HCT116 (cell line): ENCODE measurements around the gene ZRANB1. TPM values are rescaled to one million over a fixed set of nuclear protein-coding genes. Genes with fewer than 3 reads are reported as not detected.
A peak's percentile ranks its signal among the peaks of the same experiment; 100 is the strongest.

Experiments
- ATAC-seq: fragments of 200-7000 bp; cut with Tn5 transposase; 2 replicates; pipeline ENCODE4 v1.9.1; 2020; ENCODE audit warnings: mild to moderate bottlenecking, moderate library complexity
- BruUV-seq: library from RNA; stranded (reverse); fragments of 400-500 nt; replicated peaks from 2 replicates; lab custom pipeline; 2021; lab: Mats Ljungman, UMichigan
- CTCF ChIA-PET: fragments of 300-600 bp; sonication (Branson Sonifier 250); formaldehyde crosslinking; loops from one replicate; lab custom pipeline; 2021; ENCODE audit warnings: antibody characterized with exemption; lab: Charles Lee
- POLR2A ChIA-PET: fragments of 300-600, 350-600 bp; sonication (Branson Sonifier 250); formaldehyde crosslinking; loops from one replicate; lab custom pipeline; 2021; ENCODE audit warnings: antibody characterized with exemption; lab: Charles Lee
- RAD21 ChIA-PET, 2 experiments: fragments of 300-600 bp; sonication (Branson Sonifier 250); formaldehyde crosslinking; loops; one replicate each; lab custom pipeline; 2023; ENCODE audit warnings: low total read pairs in 2 of 2; ENCODE audit not compliant: uncharacterized antibody in 2 of 2, unreplicated experiment in 2 of 2, low non-redundant PET in 1 of 2; lab: Charles Lee
- DNase-seq: peaks from one replicate; pipeline ENCODE4 v3.0.0-alpha.2; 2010; ENCODE audit warnings: low read depth, low spot score
- H2AFZ ChIP-seq: fragments of 200-600 bp; shearing (Covaris generic), sonication (generic); 2 replicates; pipeline ENCODE4 v1.6.1; 2017; ENCODE audit warnings: low read depth, mixed run types, mixed read lengths, antibody characterized with exemption, low read length; ENCODE audit not compliant: poor library complexity, severe bottlenecking
- H3K27ac ChIP-seq: 2 replicates; pipeline ENCODE4 v1.5.1; 2012; ENCODE audit warnings: low read depth, low read length
- H3K27me3 ChIP-seq: fragments of 200-600 bp; sonication (generic); 2 replicates; pipeline ENCODE4 v1.6.1; 2016; ENCODE audit warnings: mixed run types, low read length, mixed read lengths; ENCODE audit not compliant: insufficient read depth
- H3K36me3 ChIP-seq, 2 experiments: fragments of 200-500 bp in 1 of 2; fragments of 200-600 bp in 1 of 2; sonication (Bioruptor generic) in 1 of 2; sonication (generic) in 1 of 2; 2 replicates each; pipeline versions ENCODE4 v1.5.1 to v1.6.1; 2014 to 2016; ENCODE audit warnings: low read length in 2 of 2, inconsistent platforms in 1 of 2, mixed read lengths in 1 of 2, mixed run types in 1 of 2; ENCODE audit not compliant: insufficient read depth in 2 of 2, control insufficient read depth in 1 of 2
- H3K4me1 ChIP-seq, 2 experiments: fragments of 200-600 bp in 1 of 2; sonication (generic) in 1 of 2; 2 replicates each; pipeline versions ENCODE4 v1.5.1 to v1.6.1; 2012 to 2017; ENCODE audit warnings: low read length in 2 of 2, inconsistent platforms in 1 of 2, mild to moderate bottlenecking in 1 of 2, mixed read lengths in 1 of 2, mixed run types in 1 of 2, moderate library complexity in 1 of 2; ENCODE audit not compliant: insufficient read depth in 2 of 2, control insufficient read depth in 1 of 2
- H3K4me2 ChIP-seq: fragments of 200-600 bp; sonication (generic); 2 replicates; pipeline ENCODE4 v1.6.1; 2017; ENCODE audit warnings: mixed run types, low read length, mixed read lengths
- H3K4me3 ChIP-seq, 2 experiments: fragments of 200-600 bp in 1 of 2; sonication (generic) in 1 of 2; replicated peaks in 1 of 2; 2 replicates each; pipeline ENCODE4 v1.5.1; 2011 to 2016; ENCODE audit warnings: low read length in 2 of 2, control low read depth in 1 of 2, low read depth in 1 of 2, mild to moderate bottlenecking in 1 of 2, mixed read lengths in 1 of 2, mixed run types in 1 of 2
- H3K79me2 ChIP-seq: fragments of 200-600 bp; sonication (generic); 2 replicates; pipeline ENCODE4 v1.6.1; 2017; ENCODE audit warnings: mild to moderate bottlenecking, mixed run types, low read length, moderate library complexity, mixed read lengths; ENCODE audit not compliant: insufficient read depth
- H3K9ac ChIP-seq: fragments of 200-600 bp; sonication (generic); 2 replicates; pipeline ENCODE4 v1.6.1; 2016; ENCODE audit warnings: low read length, mixed read lengths
- H3K9me2 ChIP-seq: fragments of 200-600 bp; sonication (generic), shearing (Covaris generic); 2 replicates; pipeline ENCODE4 v1.6.1; 2017; ENCODE audit warnings: mixed run types, mild to moderate bottlenecking, moderate library complexity; ENCODE audit not compliant: insufficient read depth
- H3K9me3 ChIP-seq, 2 experiments: fragments of 200-500 bp in 1 of 2; fragments of 200-600 bp in 1 of 2; sonication (Bioruptor generic) in 1 of 2; sonication (generic) in 1 of 2; 2 replicates each; pipeline ENCODE4 v1.6.1; 2014 to 2017; ENCODE audit warnings: low read length in 2 of 2, mixed read lengths in 2 of 2, inconsistent platforms in 1 of 2, low read depth in 1 of 2, mild to moderate bottlenecking in 1 of 2, mixed run types in 1 of 2, moderate library complexity in 1 of 2; ENCODE audit not compliant: control insufficient read depth in 1 of 2, insufficient read depth in 1 of 2
- H4K20me1 ChIP-seq: fragments of 200-600 bp; sonication (generic), shearing (Covaris generic); 2 replicates; pipeline ENCODE4 v1.6.1; 2017; ENCODE audit warnings: mixed run types, mild to moderate bottlenecking, moderate library complexity; ENCODE audit not compliant: insufficient read depth
- EGR1 ChIP-seq: IDR thresholded peaks from 2 replicates; pipeline ENCODE4 v1.6.1; 2012; ENCODE audit warnings: low read depth
- EZH2 ChIP-seq: fragments of 200-600 bp; sonication (generic); IDR thresholded peaks from 2 replicates; pipeline ENCODE4 v1.6.1; 2017; ENCODE audit warnings: antibody characterized with exemption, mixed run types
- POLR2A ChIP-seq: IDR thresholded peaks from 2 replicates; pipeline ENCODE4 v1.7.0; 2011; ENCODE audit warnings: borderline replicate concordance; ENCODE audit not compliant: insufficient read depth, insufficient read length; ENCODE audit errors: extremely low read depth
- POLR2AphosphoS5 ChIP-seq: IDR thresholded peaks from 2 replicates; pipeline ENCODE4 v1.6.1; 2011; ENCODE audit warnings: mild to moderate bottlenecking, low read depth, low read length, moderate library complexity
- RAD21 ChIP-seq: IDR thresholded peaks from 2 replicates; pipeline ENCODE4 v1.6.1; 2012; ENCODE audit warnings: low read depth, mild to moderate bottlenecking
- SIN3A ChIP-seq: IDR thresholded peaks from 2 replicates; pipeline ENCODE4 v1.6.1; 2012; ENCODE audit warnings: low read depth
- TCF7L2 ChIP-seq: IDR thresholded peaks from 2 replicates; pipeline ENCODE4 v1.7.0; 2011; ENCODE audit warnings: borderline replicate concordance, inconsistent platforms; ENCODE audit not compliant: insufficient read depth, insufficient read length; ENCODE audit errors: extremely low read depth
- ZFX ChIP-seq: fragments of 450-650 bp; IDR thresholded peaks from 2 replicates; pipeline ENCODE4 v1.6.1; 2017
- intact Hi-C: fragments of 100-400 bp; cut with micrococcal nuclease; formaldehyde crosslinking; loops from 2 replicates; pipeline ENCODE4 v1.10.0; 2022
- total RNA-seq: library from RNA; stranded (reverse); gene quantifications from one replicate; pipeline ENCODE4 v1.2.1, GENCODE V29; 2021; ENCODE audit not compliant: unreplicated experiment

Gene ZRANB1
- total RNA-seq, 1 experiment from 2014 or later = 23.9 TPM

- ATAC-seq (no peak), DNase-seq (no peak)
- TF ChIP-seq POLR2A (no peak), EGR1 (no peak), EZH2 (no peak), ZFX (no peak), SIN3A (no peak), POLR2AphosphoS5 (no peak), TCF7L2 (no peak), RAD21 (no peak)
- POLR2A ChIA-PET = interaction anchor here (1.4 to 3.7 kb wide), 3 partner anchors 10 to 29 kb away, joined by 3 to 21 read pairs (median 7); no protein-coding TSS in a partner anchor
- CTCF ChIA-PET = interaction anchor here (1.6 to 4.1 kb wide), 2 partner anchors 11 to 43 kb away, joined by 5 to 47 read pairs; no protein-coding TSS in a partner anchor
- H3K9me3 ChIP-seq = no peaks in the 10 kb centered on the region
- peak overlapping the region; percentile 57; the same call in 1 of the 2 replicates for H3K27ac ChIP-seq
- RAD21 ChIA-PET = no interaction called here
- H3K27me3 ChIP-seq = no peaks in the 10 kb centered on the region
- no peaks in the 10 kb centered on the region for H3K9me2 ChIP-seq
- peaks cover 59 to 73% of the 10 kb centered on the region in 2 experiments for H3K4me1 ChIP-seq
- no TSS peak for BruUV-seq
- H2AFZ ChIP-seq = no peak overlapping the region
- peak overlapping the region in 1 of 2 experiments; percentile 8; a peak in 1 of 4 replicates for H3K4me3 ChIP-seq
- peaks cover 93% of the 10 kb centered on the region for H3K79me2 ChIP-seq
- peaks cover 0 to 4% of the 10 kb centered on the region in 2 experiments; a peak in 1 of 4 replicates for H3K36me3 ChIP-seq
- H3K4me2 ChIP-seq = peak overlapping the region; percentile 60
- H4K20me1 ChIP-seq = no peaks in the 10 kb centered on the region
- peak overlapping the region; percentile 15; the same call in 1 of the 2 replicates for H3K9ac ChIP-seq
- intact Hi-C loops = no loop called here
These were observed 93.8 kb downstream of the ZRANB1 start for GRCh38 chr10:125035588-125036295.
